HUES6 (cell line): ENCODE measurements around the gene CLMN.
A peak's percentile ranks its signal among the peaks of the same experiment; 100 is the strongest.

Experiments
- H3K27ac ChIP-seq: 2 replicates; pipeline ENCODE4 v1.7.0; 2013; ENCODE audit warnings: low read depth, mild to moderate bottlenecking, low read length, inconsistent platforms
- H3K27me3 ChIP-seq: 2 replicates; pipeline ENCODE4 v1.6.1; 2013; ENCODE audit warnings: low read length; ENCODE audit not compliant: control insufficient read depth, insufficient read depth
- H3K36me3 ChIP-seq: 2 replicates; pipeline ENCODE4 v1.6.1; 2013; ENCODE audit warnings: low read length; ENCODE audit not compliant: control insufficient read depth, insufficient read depth
- H3K4me1 ChIP-seq: 2 replicates; pipeline ENCODE4 v1.6.1; 2013; ENCODE audit warnings: low read length; ENCODE audit not compliant: control insufficient read depth, insufficient read depth
- H3K4me3 ChIP-seq: 2 replicates; pipeline ENCODE4 v1.5.1; 2013; ENCODE audit warnings: low read depth, low read length
- H3K9ac ChIP-seq: one replicate; pipeline ENCODE4 v1.6.1; 2013; ENCODE audit warnings: mild to moderate bottlenecking, low read length
- H3K9me3 ChIP-seq: 2 replicates; pipeline ENCODE4 v1.6.1; 2013; ENCODE audit warnings: low read depth, low read length; ENCODE audit not compliant: control insufficient read depth, insufficient read depth

CLMN gene

GRCh38 chr14:95261616-95262510, 57.8 kb downstream of the CLMN start:
- Histone ChIP-seq H3K27ac (no peak overlapping the region), H3K36me3 (no peaks in the 10 kb centered on the region), H3K4me1 (peaks cover 18% of the 10 kb centered on the region), H3K4me3 (no peak overlapping the region), H3K9me3 (no peaks in the 10 kb centered on the region), H3K27me3 (no peaks in the 10 kb centered on the region), H3K9ac (no peak overlapping the region)

DNA sequence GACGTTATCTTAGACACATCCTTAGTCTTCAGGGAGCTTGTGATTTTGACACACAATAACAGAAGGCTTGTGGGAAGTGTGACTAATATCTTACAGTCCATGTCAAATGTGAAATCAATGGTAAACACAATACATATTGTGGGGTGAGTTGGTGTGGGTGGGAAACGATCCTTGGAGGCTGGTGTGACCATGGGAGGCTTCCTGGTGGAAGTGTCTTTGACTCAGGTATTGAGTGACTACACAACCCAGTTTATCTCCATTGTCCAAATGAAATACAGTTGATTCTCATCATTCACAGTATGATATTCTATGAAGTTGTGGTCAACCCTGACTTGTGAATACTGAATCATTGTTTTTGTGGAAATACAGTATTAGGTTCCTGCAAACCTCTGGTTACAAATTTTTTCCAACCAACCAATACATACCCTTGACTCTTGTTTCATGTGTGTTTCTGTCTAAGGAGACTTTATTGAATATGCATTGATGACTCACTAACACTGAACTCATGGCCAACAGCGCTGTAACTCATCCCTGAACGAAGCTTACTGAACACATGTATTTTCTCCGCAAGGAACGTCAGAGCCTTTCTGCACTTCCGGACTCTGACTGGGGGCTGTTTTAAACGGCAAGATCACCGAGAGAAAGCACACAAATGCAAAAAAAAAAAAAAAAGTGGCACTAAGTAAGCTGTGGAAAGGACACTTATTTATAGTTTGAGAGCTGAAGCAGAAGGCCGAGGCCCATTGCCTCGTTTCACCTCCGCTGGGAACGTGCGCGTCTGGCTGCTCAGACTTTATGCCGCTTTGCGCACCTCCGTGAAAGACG, 59.0 kb downstream of the CLMN start:
- Histone ChIP-seq H3K9me3 (no peaks in the 10 kb centered on the region), H3K27me3 (no peaks in the 10 kb centered on the region), H3K9ac (no peak overlapping the region), H3K4me1 (peaks cover 27% of the 10 kb centered on the region), H3K4me3 (no peak overlapping the region), H3K27ac (no peak overlapping the region), H3K36me3 (no peaks in the 10 kb centered on the region)

DNA sequence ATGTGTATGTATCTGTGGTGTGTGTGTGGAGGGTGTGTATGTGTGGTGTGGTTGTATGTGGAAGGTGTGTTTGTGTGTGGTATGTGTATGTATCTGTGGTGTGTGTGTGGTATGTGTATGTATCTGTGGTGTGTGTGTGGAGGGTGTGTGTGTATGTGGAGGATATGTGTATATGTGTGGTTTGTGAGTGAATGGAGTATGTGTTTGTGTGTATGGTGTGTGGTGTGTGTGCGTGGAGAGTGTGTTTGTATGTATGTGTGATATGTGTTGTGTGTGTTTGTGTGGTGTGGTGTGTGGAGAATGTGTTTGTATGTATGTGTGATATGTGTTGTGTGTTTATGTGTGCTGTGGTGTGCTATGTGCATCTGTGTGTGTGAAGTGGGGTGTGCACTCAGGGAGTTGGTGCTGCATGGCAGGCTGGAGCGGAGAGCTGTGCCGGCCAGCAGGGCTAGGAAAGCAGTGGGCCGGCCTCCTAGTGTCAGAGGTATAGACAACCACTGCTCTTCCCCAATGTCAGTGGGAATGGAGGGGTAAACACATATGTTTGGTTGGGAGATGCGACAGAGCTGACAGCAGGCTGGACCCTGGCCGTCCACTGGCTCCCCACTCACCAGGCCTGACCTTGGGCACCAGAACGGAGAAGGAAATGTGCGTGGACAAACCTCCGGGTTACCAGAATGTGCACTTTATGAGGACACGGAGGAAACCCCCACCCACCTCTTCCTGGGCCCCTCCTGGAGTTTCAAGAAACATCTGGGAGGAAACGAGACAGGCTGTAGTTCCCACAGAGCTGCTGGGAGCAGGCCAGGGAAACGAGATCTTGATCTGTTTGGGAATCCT, 60.7 kb downstream of the CLMN start:
- H3K4me1 ChIP-seq: peaks cover 35% of the 10 kb centered on the region

DNA sequence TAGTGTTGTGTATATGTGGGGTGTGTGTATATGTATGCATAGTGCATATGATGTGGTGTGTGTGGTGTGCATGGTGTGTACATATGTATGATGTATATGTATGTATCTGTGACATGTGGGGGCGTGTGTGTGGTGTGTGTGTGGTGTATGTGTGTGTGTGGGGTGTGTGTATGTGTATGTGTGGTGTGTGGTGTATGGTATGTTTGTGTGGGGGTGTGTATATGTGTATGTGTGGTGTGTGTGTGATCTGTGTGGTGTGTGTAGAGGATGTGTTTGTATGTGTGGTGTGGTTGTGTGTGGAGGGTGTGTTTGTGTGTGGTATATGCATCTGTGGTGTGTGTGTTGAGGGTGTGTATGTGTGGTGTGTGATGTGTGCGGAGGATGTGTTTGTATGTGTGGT, 61.6 kb downstream of the CLMN start:
- Histone ChIP-seq H3K4me3 (no peak overlapping the region), H3K27ac (no peak overlapping the region)

More for the DNA sequence above, 60.7 kb downstream of the CLMN start:
- Histone ChIP-seq H3K9ac (no peak overlapping the region), H3K9me3 (no peaks in the 10 kb centered on the region), H3K36me3 (no peaks in the 10 kb centered on the region), H3K4me3 (no peak overlapping the region), H3K27me3 (no peaks in the 10 kb centered on the region), H3K27ac (no peak overlapping the region)

DNA sequence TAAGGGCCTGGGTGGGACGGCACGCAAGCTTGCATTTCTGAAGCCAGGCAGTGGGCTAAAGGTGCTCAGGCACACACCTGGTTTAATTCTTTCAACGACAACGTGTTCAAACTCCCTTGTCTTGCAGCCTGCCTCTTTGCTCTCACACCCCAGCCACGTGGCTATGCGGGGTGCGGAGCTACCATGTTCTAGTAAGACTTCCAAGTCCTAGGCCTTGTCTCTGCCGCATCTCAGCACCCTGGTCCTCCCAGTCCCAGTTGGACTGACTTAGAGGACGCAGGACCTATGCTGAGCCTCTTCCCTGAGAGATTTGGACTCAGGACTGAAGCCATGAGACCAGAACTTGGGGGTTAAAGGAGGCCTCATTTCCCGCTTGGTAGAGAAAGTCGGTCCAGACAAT, 62.2 kb downstream of the CLMN start:
- Histone ChIP-seq H3K4me3 (no peak overlapping the region), H3K36me3 (no peaks in the 10 kb centered on the region), H3K9ac (no peak overlapping the region), H3K4me1 (peaks cover 44% of the 10 kb centered on the region), H3K27me3 (no peaks in the 10 kb centered on the region), H3K27ac (no peak overlapping the region), H3K9me3 (no peaks in the 10 kb centered on the region)

More for the DNA sequence above, 61.6 kb downstream of the CLMN start:
- H3K27me3 ChIP-seq: no peaks in the 10 kb centered on the region
- H3K36me3 ChIP-seq: no peaks in the 10 kb centered on the region
- no peak overlapping the region for H3K9ac ChIP-seq
- peaks cover 37% of the 10 kb centered on the region for H3K4me1 ChIP-seq
- H3K9me3 ChIP-seq: no peaks in the 10 kb centered on the region

DNA sequence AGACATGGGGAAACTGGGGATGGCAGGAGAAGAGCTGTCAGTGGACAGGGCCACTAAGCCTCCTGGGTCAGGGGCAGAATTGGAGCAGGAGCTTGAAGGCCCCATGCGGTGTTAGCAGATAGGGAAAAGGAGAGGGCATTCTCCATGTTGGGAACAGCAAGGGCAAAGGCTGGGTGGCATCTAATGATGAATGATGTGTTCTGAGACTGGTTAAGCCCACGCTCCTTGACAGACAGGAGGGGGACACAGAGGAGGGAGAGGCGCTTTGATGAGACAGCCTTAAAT, 63.0 kb downstream of the CLMN start:
- Histone ChIP-seq H3K27me3 (no peaks in the 10 kb centered on the region), H3K4me3 (no peak overlapping the region), H3K36me3 (no peaks in the 10 kb centered on the region), H3K9ac (no peak overlapping the region), H3K27ac (no peak overlapping the region), H3K4me1 (peaks cover 48% of the 10 kb centered on the region), H3K9me3 (no peaks in the 10 kb centered on the region)

GRCh38 chr14:95256002-95256775, 63.5 kb downstream of the CLMN start:
- Histone ChIP-seq H3K36me3 (no peaks in the 10 kb centered on the region), H3K27ac (no peak overlapping the region), H3K4me3 (no peak overlapping the region), H3K9me3 (no peaks in the 10 kb centered on the region), H3K27me3 (no peaks in the 10 kb centered on the region), H3K9ac (no peak overlapping the region), H3K4me1 (peaks cover 48% of the 10 kb centered on the region)

DNA sequence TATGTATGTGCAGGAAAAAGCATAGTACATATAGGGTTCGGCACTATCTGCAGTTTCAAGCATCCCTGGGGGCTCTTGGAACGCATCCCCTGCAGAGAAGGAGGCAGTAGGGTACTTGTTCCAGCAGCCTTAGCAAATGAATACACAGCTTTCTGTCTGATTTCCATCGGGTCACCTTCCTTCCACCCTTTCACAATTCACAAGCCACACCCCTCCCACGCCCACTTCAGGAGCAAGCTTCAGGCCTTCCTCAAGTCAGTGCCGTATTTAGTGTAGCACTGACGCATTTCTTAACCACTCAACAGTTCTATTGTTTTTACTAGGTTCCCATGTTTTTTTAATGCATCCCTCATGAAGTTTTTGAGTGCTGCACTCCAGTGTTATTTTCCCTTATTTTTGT, 64.2 kb downstream of the CLMN start:
- Histone ChIP-seq H3K4me1 (peaks cover 48% of the 10 kb centered on the region), H3K4me3 (0 out of 2 replicates have a peak overlapping the region, but pooled peaks have one; percentile 17), H3K9ac (no peak overlapping the region), H3K36me3 (no peaks in the 10 kb centered on the region), H3K9me3 (no peaks in the 10 kb centered on the region), H3K27me3 (no peaks in the 10 kb centered on the region), H3K27ac (no peak overlapping the region)

- Histone ChIP-seq H3K9ac (no peak overlapping the region), H3K4me1 (peaks cover 48% of the 10 kb centered on the region), H3K9me3 (no peaks in the 10 kb centered on the region), H3K36me3 (no peaks in the 10 kb centered on the region), H3K27ac (no peak overlapping the region), H3K4me3 (0 out of 2 replicates have a peak overlapping the region, but pooled peaks have one; percentile 17), H3K27me3 (no peaks in the 10 kb centered on the region)
Observed at GRCh38 chr14:95255013-95255412, 64.7 kb downstream of the CLMN start.

- peaks cover 43% of the 10 kb centered on the region for H3K4me1 ChIP-seq
- H3K27ac ChIP-seq: no peak overlapping the region
- no peak overlapping the region for H3K4me3 ChIP-seq
- H3K9me3 ChIP-seq: no peaks in the 10 kb centered on the region
- H3K9ac ChIP-seq: no peak overlapping the region
- no peaks in the 10 kb centered on the region for H3K36me3 ChIP-seq
- no peaks in the 10 kb centered on the region for H3K27me3 ChIP-seq
Observed at GRCh38 chr14:95254288-95254687, 65.4 kb downstream of the CLMN start.
